Peyer's patch (tissue), 4 donors: ENCODE results near the gene FAM20A. TPM values are rescaled to one million over a fixed set of nuclear protein-coding genes. Genes with fewer than 3 reads are reported as not detected.

Experiments used
- DNase-seq, 3 donors: peaks; one replicate each; pipeline ENCODE4 v3.0.0-alpha.2; 2017 to 2019
- H3K27ac ChIP-seq, 4 donors: fragments of 200-600 bp; sonication (generic); one replicate each; pipeline ENCODE4 v1.5.1; 2016 to 2019
- H3K27me3 ChIP-seq, 2 donors: fragments of 200-600 bp; sonication (generic); one replicate each; pipeline ENCODE4 v1.5.1; 2019
- H3K36me3 ChIP-seq, 3 donors: fragments of 200-600 bp; sonication (generic); one replicate each; pipeline ENCODE4 v1.5.1; 2016 to 2019
- H3K4me1 ChIP-seq, 4 donors: fragments of 200-600 bp; sonication (generic); one replicate each; pipeline ENCODE4 v1.5.1; 2016 to 2019
- H3K4me3 ChIP-seq, 4 donors: fragments of 200-600 bp; sonication (generic); 1 replicate in 3 of 4; 2 replicates in 1 of 4; pipeline ENCODE4 v1.5.1; 2016 to 2019; ENCODE audit warnings: mild to moderate bottlenecking in 1 of 4
- H3K9me3 ChIP-seq, 4 donors: fragments of 200-600 bp; sonication (generic); one replicate each; pipeline ENCODE4 v1.5.1; 2016 to 2019; ENCODE audit warnings: mild to moderate bottlenecking in 1 of 4
- POLR2A ChIP-seq, 2 donors: fragments of 450-650 bp; IDR thresholded peaks; one replicate each; pipeline ENCODE4 v1.5.1; 2017; ENCODE audit warnings: antibody characterized with exemption in 2 of 2, mild to moderate bottlenecking in 2 of 2, moderate library complexity in 2 of 2
- total RNA-seq, 4 donors: library from RNA; depleted of rRNA; stranded (reverse); fragments of >200 nt; gene quantifications; one replicate each; pipeline ENCODE4 v1.1.0, GENCODE V29; 2016
- TF ChIP-seq, protein P1 (sequence below), 6 experiments: fragments of 450-650 bp in 4 of 6; fragments of 200-600 bp in 2 of 6; sonication (generic) in 1 of 6; IDR thresholded peaks; one replicate each; pipeline ENCODE4 v1.5.1; 2017 to 2019; ENCODE audit warnings: antibody characterized with exemption in 6 of 6, mild to moderate bottlenecking in 3 of 6, moderate library complexity in 1 of 6

Gene FAM20A
- total RNA-seq = 1 to 10 TPM in 3 of 4 donors, not detected in 1; 2.4 to 3.5 (median 2.5) TPM

DNA sequence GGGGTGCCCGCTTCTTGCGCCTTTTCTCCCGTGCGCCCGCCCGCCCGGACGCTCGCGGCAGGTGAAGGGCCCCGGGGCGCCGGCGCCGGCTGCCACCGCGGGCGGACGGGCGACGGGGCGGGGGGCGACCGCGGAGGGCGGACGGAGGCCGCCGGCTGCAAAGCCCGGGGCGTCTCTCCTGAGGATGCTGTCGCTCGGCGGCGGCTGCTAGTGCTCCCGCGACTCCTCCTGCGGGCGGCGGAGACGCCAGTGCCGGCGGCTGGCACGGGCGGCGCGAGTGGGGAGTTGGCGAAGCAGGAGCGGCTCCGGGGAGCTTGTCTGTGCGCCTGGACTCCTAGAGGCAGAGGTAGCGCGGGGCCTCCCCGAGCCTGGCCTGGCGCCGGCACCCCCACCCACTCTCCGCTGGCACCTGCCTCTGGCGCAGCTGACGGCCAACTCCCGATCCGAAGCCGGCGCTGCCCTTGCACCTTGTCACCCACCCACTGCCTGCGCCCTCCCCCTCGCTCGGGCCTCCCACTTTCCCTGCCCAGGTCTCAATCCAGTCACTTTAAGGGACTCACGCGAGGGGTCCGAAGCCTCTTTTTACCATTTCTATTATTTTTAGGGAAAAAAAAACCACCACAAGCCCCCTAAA is at the start of gene FAM20A:
TSS of gene FAM20A (minus strand) at position 437 of the 634 bp plus-strand sequence. CDS start 701 bp downstream, outside the sequence.
- TF ChIP-seq POLR2A (IDR thresholded peaks at IDR 0.05) = no peak
- TF ChIP-seq, protein P1, sequence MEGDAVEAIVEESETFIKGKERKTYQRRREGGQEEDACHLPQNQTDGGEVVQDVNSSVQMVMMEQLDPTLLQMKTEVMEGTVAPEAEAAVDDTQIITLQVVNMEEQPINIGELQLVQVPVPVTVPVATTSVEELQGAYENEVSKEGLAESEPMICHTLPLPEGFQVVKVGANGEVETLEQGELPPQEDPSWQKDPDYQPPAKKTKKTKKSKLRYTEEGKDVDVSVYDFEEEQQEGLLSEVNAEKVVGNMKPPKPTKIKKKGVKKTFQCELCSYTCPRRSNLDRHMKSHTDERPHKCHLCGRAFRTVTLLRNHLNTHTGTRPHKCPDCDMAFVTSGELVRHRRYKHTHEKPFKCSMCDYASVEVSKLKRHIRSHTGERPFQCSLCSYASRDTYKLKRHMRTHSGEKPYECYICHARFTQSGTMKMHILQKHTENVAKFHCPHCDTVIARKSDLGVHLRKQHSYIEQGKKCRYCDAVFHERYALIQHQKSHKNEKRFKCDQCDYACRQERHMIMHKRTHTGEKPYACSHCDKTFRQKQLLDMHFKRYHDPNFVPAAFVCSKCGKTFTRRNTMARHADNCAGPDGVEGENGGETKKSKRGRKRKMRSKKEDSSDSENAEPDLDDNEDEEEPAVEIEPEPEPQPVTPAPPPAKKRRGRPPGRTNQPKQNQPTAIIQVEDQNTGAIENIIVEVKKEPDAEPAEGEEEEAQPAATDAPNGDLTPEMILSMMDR (IDR thresholded peaks at IDR 0.05) = no peak
- H3K27ac ChIP-seq = peak within 1 kb of the TSS; percentile 17 to 63 (median 59)
- peaks cover 0 to 19% of the 10 kb centered on the region in 2 donors for H3K27me3 ChIP-seq
- H3K36me3 ChIP-seq = no peaks in the 10 kb centered on the region
- H3K4me1 ChIP-seq = peaks cover 0 to 18% (median 5%) of the 10 kb centered on the region in 4 donors
- peak within 1 kb of the TSS; percentile 37 to 52 (median 42) for H3K4me3 ChIP-seq
- no peaks in the 10 kb centered on the region for H3K9me3 ChIP-seq
- peak in 1 of 3 donors; percentile 54 for DNase-seq

DNA sequence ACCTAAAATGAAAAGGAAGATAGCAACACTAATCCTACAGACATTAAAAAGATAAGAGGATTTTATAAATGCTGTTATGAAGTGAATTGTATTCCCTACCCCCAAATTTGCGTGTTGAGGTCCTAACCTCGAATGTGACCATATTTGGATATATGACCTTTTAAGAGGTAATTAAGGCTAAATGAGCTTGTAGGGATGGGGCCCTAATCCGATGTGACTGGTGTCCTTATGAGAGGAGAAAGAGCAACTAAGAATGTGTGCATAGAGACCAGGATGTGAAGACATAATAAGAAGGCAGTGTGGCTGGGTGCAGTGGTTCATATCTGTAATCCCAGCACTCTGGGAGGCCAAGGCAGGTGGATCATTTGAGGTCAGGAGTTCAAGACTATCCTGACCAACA is 48.2 kb upstream of the FAM20A start:
- H3K36me3 ChIP-seq = no peaks in the 10 kb centered on the region
- no peak for DNase-seq
- TF ChIP-seq, protein P1 (IDR thresholded peaks at IDR 0.05) = no peak
- TF ChIP-seq POLR2A (IDR thresholded peaks at IDR 0.05) = no peak
- H3K27ac ChIP-seq = no peak overlapping the region
- no peaks in the 10 kb centered on the region for H3K4me1 ChIP-seq
- H3K9me3 ChIP-seq = no peaks in the 10 kb centered on the region
- H3K4me3 ChIP-seq = no peak overlapping the region
- no peaks in the 10 kb centered on the region for H3K27me3 ChIP-seq

DNA sequence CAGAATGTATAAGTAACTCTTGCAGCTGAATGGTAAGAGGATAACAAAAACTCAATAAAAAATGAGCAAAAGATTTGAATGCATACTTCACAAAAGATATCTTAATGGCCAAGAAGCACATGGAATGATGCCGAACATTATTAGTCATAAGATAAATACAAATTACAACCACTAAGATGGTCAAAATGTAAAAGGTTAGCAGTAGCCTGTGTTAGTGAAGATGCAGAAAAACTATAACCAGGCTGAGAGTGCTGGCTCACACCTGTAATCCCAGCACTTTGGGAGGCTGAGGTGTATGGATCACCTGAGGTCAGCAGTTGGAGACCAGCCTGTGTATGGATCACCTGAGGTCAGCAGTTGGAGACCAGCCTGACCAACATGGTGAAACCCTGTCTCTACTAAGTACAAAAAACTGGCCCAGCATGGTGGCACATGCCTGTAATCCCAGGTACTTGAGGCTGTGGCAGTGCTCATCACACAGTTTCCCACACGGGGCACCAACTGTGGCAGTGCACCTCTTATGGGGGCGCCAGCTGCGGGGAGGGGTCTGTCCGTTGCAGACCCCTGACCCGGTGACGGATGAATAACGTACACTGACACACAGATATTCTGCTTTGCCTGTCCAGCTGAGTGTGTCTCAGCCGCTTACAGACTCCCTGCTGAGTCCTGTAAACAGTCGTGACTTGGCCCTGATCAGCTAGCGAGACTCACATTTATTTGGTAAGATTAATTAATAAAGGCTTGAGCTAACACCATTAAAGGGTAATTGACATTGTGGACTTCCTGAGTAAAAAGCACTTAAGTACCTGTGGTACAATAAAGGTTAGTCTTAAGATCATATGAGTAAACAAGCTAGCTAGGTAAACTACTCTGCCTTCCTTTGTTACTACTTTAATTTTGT is 45.7 kb upstream of the FAM20A start:
- Histone ChIP-seq H3K36me3 (no peaks in the 10 kb centered on the region), H3K27ac (no peak overlapping the region), H3K9me3 (no peaks in the 10 kb centered on the region), H3K27me3 (no peaks in the 10 kb centered on the region), H3K4me3 (no peak overlapping the region), H3K4me1 (no peaks in the 10 kb centered on the region)
- TF ChIP-seq POLR2A (IDR thresholded peaks at IDR 0.05) = no peak
- TF ChIP-seq, protein P1 (IDR thresholded peaks at IDR 0.05) = no peak
- no peak for DNase-seq

DNA sequence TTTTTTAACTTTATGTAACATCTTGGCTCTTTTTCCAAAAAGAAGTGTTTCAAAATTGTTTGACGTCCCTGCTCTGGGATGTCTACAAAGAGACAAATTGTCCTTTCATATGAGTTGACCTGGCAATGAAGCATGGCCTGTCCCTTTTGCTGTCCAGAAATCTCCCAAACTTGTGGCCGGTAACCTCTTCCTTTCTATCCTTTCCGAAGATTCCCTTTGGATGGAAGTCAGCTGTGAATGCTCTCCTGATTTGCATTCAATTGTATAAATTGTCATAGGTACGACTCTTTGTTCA is 40.9 kb upstream of the FAM20A start:
- Histone ChIP-seq H3K27me3 (no peaks in the 10 kb centered on the region), H3K27ac (no peak overlapping the region), H3K4me3 (no peak overlapping the region), H3K36me3 (no peaks in the 10 kb centered on the region), H3K4me1 (no peaks in the 10 kb centered on the region), H3K9me3 (no peaks in the 10 kb centered on the region)
- TF ChIP-seq POLR2A (IDR thresholded peaks at IDR 0.05) = no peak
- TF ChIP-seq, protein P1 (IDR thresholded peaks at IDR 0.05) = no peak
- DNase-seq = no peak

DNA sequence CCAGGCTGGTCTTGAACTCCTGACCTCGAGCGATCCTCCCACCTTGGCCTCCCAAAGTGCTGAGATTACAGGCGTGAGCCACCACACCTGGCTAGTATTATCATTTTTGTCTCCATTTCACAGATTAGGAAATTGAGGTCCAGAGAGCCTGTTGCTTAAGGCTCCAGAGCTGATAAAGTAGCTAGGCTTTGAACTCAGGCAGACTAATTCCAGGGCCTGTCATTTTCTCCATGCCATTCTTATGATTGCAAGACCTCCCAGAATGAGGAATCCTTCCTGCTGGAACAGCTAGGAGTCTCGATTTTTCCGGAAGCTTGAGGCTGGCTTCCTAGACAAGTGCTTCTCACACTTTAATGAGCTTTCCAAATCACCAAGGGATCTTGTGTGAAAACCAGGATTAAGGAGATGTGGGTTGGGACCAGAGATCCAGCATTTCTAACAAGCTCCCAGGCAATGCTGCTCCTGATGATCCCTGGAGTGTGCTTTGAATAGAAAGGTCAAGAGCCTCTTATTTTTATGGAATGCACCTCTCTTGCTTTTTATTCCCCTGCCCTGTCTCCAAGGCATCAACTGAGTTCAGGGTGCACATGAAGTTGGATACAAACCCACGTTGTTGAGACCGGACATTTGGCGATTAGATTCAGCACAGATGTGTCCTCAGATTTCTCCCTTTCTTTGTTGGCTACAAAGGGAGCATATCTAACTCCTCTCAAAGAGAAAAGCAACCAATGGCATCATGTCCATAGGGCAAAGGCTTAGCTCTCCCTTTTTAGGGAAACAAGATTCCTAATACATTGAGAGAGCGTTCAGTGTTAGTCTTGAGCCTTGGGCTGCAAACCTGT is 40.3 kb upstream of the FAM20A start:
- no peak for DNase-seq
- Histone ChIP-seq H3K27ac (no peak overlapping the region), H3K4me1 (no peaks in the 10 kb centered on the region), H3K36me3 (no peaks in the 10 kb centered on the region), H3K4me3 (no peak overlapping the region), H3K27me3 (no peaks in the 10 kb centered on the region), H3K9me3 (no peaks in the 10 kb centered on the region)
- no peak for TF ChIP-seq POLR2A (IDR thresholded peaks at IDR 0.05)
